GM19043 (cell line): ENCODE results near the gene FLNC.
A peak's percentile ranks its signal among the peaks of the same experiment; 100 is the strongest.

Source experiments
- ATAC-seq: cut with Tn5 transposase; IDR thresholded peaks from one replicate; pipeline ENCODE4 v1.9.1; 2021; ENCODE audit warnings: low read depth; ENCODE audit not compliant: unreplicated experiment

The FLNC gene

GRCh38 chr7:128830231-128831177 lies at the start of gene FLNC:
Gene FLNC (plus strand): TSS chr7:128830406. CDS start chr7:128830638, 232 bp downstream.
- no peak for ATAC-seq

- ATAC-seq = no peak
These were observed 49.1 kb upstream of the FLNC start for GRCh38 chr7:128781126-128781525.

- no peak for ATAC-seq
These were observed 48.4 kb upstream of the FLNC start for GRCh38 chr7:128781851-128782250.

GRCh38 chr7:128783143-128783861 lies 46.9 kb upstream of the FLNC start:
- ATAC-seq = no peak

GRCh38 chr7:128785738-128786137 lies 44.5 kb upstream of the FLNC start:
- no peak for ATAC-seq

- ATAC-seq = no peak
These were observed 41.5 kb upstream of the FLNC start for GRCh38 chr7:128788446-128789412.

GRCh38 chr7:128790315-128791041 lies 39.7 kb upstream of the FLNC start:
- ATAC-seq = no peak

GRCh38 chr7:128791121-128791971 lies 38.9 kb upstream of the FLNC start, which contains the start of gene CCDC136:
Gene CCDC136 (plus strand): TSS chr7:128791968. CDS start chr7:128792412, 444 bp downstream.
- peak; percentile 84 for ATAC-seq

GRCh38 chr7:128791972-128792327 lies 38.3 kb upstream of the FLNC start:
- ATAC-seq = no peak

GRCh38 chr7:128792471-128793180 lies 37.6 kb upstream of the FLNC start:
- ATAC-seq = no peak

- ATAC-seq = no peak
These were observed 37.0 kb upstream of the FLNC start for GRCh38 chr7:128793181-128793547.

- ATAC-seq = no peak
These were observed 36.2 kb upstream of the FLNC start for GRCh38 chr7:128794020-128794419.

- no peak for ATAC-seq
These were observed 35.8 kb upstream of the FLNC start for GRCh38 chr7:128794436-128794835.

- no peak for ATAC-seq
These were observed 35.1 kb upstream of the FLNC start for GRCh38 chr7:128795129-128795528.

- ATAC-seq = no peak
These were observed 33.9 kb upstream of the FLNC start for GRCh38 chr7:128796327-128796726.

- no peak for ATAC-seq
These were observed 30.8 kb upstream of the FLNC start for GRCh38 chr7:128799451-128799850.

GRCh38 chr7:128800567-128800966 lies 29.6 kb upstream of the FLNC start:
- no peak for ATAC-seq

- ATAC-seq = no peak
These were observed 29.2 kb upstream of the FLNC start for GRCh38 chr7:128801003-128801402.
